GM23338 (cell line): ENCODE measurements around the gene OTULINL. TPM values are rescaled to one million over a fixed set of nuclear protein-coding genes. Genes with fewer than 3 reads are reported as not detected.

Experiments
- ATAC-seq: fragments of 200-7000 bp; cut with Tn5 transposase; 3 replicates; pipeline ENCODE4 v1.9.1; 2020
- DNase-seq: peaks from one replicate; pipeline ENCODE4 v3.0.0-alpha.2; 2015; ENCODE audit warnings: low spot score
- H2AFZ ChIP-seq: fragments of 200-600 bp; sonication (generic); 2 replicates; pipeline ENCODE4 v1.8.0; 2016; ENCODE audit warnings: antibody characterized with exemption, mild to moderate bottlenecking, moderate library complexity
- H3F3A ChIP-seq: fragments of 200-600 bp; sonication (generic); replicated peaks from 2 replicates; pipeline ENCODE4 v1.8.0; 2017; ENCODE audit warnings: antibody characterized with exemption, mixed run types, low read depth
- H3K27ac ChIP-seq: fragments of 200-600 bp; sonication (generic); 2 replicates; pipeline ENCODE4 v1.6.1; 2016; ENCODE audit warnings: low read depth
- H3K27me3 ChIP-seq: fragments of 200-600 bp; sonication (generic); 2 replicates; pipeline ENCODE4 v1.8.0; 2016; ENCODE audit warnings: mild to moderate bottlenecking, mixed run types, moderate library complexity; ENCODE audit not compliant: insufficient read depth
- H3K36me3 ChIP-seq: fragments of 200-600 bp; sonication (generic); 2 replicates; pipeline ENCODE4 v1.8.0; 2016; ENCODE audit warnings: mild to moderate bottlenecking; ENCODE audit not compliant: insufficient read depth
- H3K4me1 ChIP-seq: fragments of 200-600 bp; sonication (generic); 2 replicates; pipeline ENCODE4 v1.8.0; 2016; ENCODE audit warnings: mild to moderate bottlenecking, moderate library complexity; ENCODE audit not compliant: insufficient read depth
- H3K4me2 ChIP-seq: fragments of 200-600 bp; sonication (generic); 2 replicates; pipeline ENCODE4 v1.7.1; 2017; ENCODE audit warnings: mixed run types
- H3K4me3 ChIP-seq: fragments of 200-600 bp; sonication (generic); 2 replicates; pipeline ENCODE4 v1.6.1; 2016; ENCODE audit warnings: mixed run types
- H3K79me2 ChIP-seq: fragments of 200-600 bp; sonication (generic); replicated peaks from 2 replicates; pipeline ENCODE4 v1.8.0; 2017; ENCODE audit warnings: mild to moderate bottlenecking; ENCODE audit not compliant: insufficient read depth
- H3K9me2 ChIP-seq: fragments of 200-600 bp; sonication (generic); 2 replicates; pipeline ENCODE4 v1.8.0; 2017; ENCODE audit not compliant: insufficient read depth
- H4K20me1 ChIP-seq: fragments of 200-600 bp; sonication (generic); replicated peaks from 2 replicates; pipeline ENCODE4 v1.8.0; 2017; ENCODE audit warnings: mild to moderate bottlenecking; ENCODE audit not compliant: insufficient read depth
- H3K27ac Mint-ChIP-seq: 2 replicates; pipeline ENCODE4 v1.8.0; 2020; ENCODE audit warnings: inconsistent platforms, mild to moderate bottlenecking, moderate library complexity, mixed read lengths
- H3K27me3 Mint-ChIP-seq: 3 replicates; pipeline ENCODE4 v1.8.0; 2022; ENCODE audit warnings: low read depth, mild to moderate bottlenecking, moderate library complexity, mixed read lengths, inconsistent platforms; ENCODE audit not compliant: insufficient read depth, poor library complexity
- H3K36me3 Mint-ChIP-seq: 3 replicates; pipeline ENCODE4 v1.8.0; 2021; ENCODE audit warnings: low read depth, mild to moderate bottlenecking, inconsistent platforms, moderate library complexity, mixed read lengths
- H3K4me1 Mint-ChIP-seq: 3 replicates; pipeline ENCODE4 v1.8.0; 2020; ENCODE audit warnings: mild to moderate bottlenecking, inconsistent platforms, mixed read lengths
- H3K4me3 Mint-ChIP-seq: 3 replicates; pipeline ENCODE4 v1.8.0; 2021; ENCODE audit warnings: moderate library complexity, mild to moderate bottlenecking, inconsistent platforms, mixed read lengths
- H3K9me3 Mint-ChIP-seq: 3 replicates; pipeline ENCODE4 v1.8.0; 2020; ENCODE audit warnings: moderate library complexity, mild to moderate bottlenecking, inconsistent platforms, mixed read lengths
- CREB1 ChIP-seq: fragments of 250-450 bp; sonication (Bioruptor Pico); IDR thresholded peaks from 2 replicates; pipeline ENCODE4 v1.5.0; 2020; ENCODE audit warnings: low read depth, mild to moderate bottlenecking, moderate library complexity
- CTCF ChIP-seq, 2 experiments: fragments of 200-600 bp in 1 of 2; sonication (generic) in 1 of 2; conservative IDR thresholded peaks; 2 replicates each; pipeline versions ENCODE4 v1.5.1 to v1.6.1; 2016 to 2017; ENCODE audit warnings: antibody characterized with exemption in 2 of 2, low read depth in 2 of 2, mild to moderate bottlenecking in 2 of 2, moderate library complexity in 1 of 2
- EZH2 ChIP-seq: fragments of 200-600 bp; sonication (generic); IDR thresholded peaks from one replicate; pipeline ENCODE4 v1.8.0; 2017; ENCODE audit warnings: antibody characterized with exemption, mild to moderate bottlenecking, low read depth; ENCODE audit not compliant: unreplicated experiment
- EZH2phosphoT487 ChIP-seq: fragments of 200-600 bp; sonication (generic); IDR thresholded peaks from one replicate; pipeline ENCODE4 v1.8.1; 2018; ENCODE audit warnings: antibody characterized with exemption; ENCODE audit not compliant: unreplicated experiment
- NANOG ChIP-seq: IDR thresholded peaks from 2 replicates; pipeline ENCODE4 v1.6.1; 2016; ENCODE audit warnings: antibody characterized with exemption, borderline replicate concordance
- POLR2AphosphoS5 ChIP-seq: IDR thresholded peaks from 2 replicates; pipeline ENCODE4 v1.6.1; 2016; ENCODE audit warnings: antibody characterized with exemption, low read depth
- REST ChIP-seq: IDR thresholded peaks from one replicate; pipeline ENCODE4 v1.6.1; 2018; ENCODE audit warnings: antibody characterized with exemption; ENCODE audit not compliant: unreplicated experiment
- STAT1 ChIP-seq: IDR thresholded peaks from one replicate; pipeline ENCODE4 v1.6.1; 2016; ENCODE audit warnings: antibody characterized with exemption; ENCODE audit not compliant: unreplicated experiment
- ZNF331 ChIP-seq: fragments of 250-450 bp; sonication (Bioruptor Pico); IDR thresholded peaks from 2 replicates; pipeline ENCODE4 v1.5.0; 2020; ENCODE audit warnings: low read depth, mild to moderate bottlenecking, moderate library complexity
- polyA plus RNA-seq: library from polyadenylated mRNA; unstranded; fragments of >200 nt; fragmentation: Nextera tagmentation; extraction: Ambion mirVana; gene quantifications from 2 replicates; pipeline ENCODE4 v1.2.1, GENCODE V29; 2016
- total RNA-seq: library from RNA; depleted of rRNA; stranded (reverse); fragments of >200 nt; shearing (Covaris generic); gene quantifications from 2 replicates; pipeline ENCODE4 v1.2.3, GENCODE V29; 2014

OTULINL gene
- total and polyA plus RNA-seq, 2 experiments from 2014 or later: 6.3 to 7.6 TPM

- H3K27me3 Mint-ChIP-seq: no peaks in the 10 kb centered on the region
- H3K4me3 ChIP-seq: no peak overlapping the region
- H3K36me3 ChIP-seq: no peaks in the 10 kb centered on the region
- ATAC-seq (no peak), DNase-seq (no peak)
- H3K9me2 ChIP-seq: no peaks in the 10 kb centered on the region
- H3K4me2 ChIP-seq: no peak overlapping the region
- no peak overlapping the region for H2AFZ ChIP-seq
- no peaks in the 10 kb centered on the region for H3K79me2 ChIP-seq
- H4K20me1 ChIP-seq: no peaks in the 10 kb centered on the region; the same call in 1 of the 2 replicates
- H3K4me3 Mint-ChIP-seq: no peak overlapping the region
- TF ChIP-seq CTCF (conservative IDR thresholded peaks at IDR 0.05; ENCODE audit: low read depth in 2 of 2) (no peak), ZNF331 (CRISPR knock-in tag) (no peak)
- no peaks in the 10 kb centered on the region; the same call in 2 of the 3 replicates for H3K36me3 Mint-ChIP-seq
- H3K27ac ChIP-seq: no peak overlapping the region
- no peaks in the 10 kb centered on the region for H3K27me3 ChIP-seq
- H3K4me1 Mint-ChIP-seq: no peaks in the 10 kb centered on the region
- H3K9me3 Mint-ChIP-seq: no peaks in the 10 kb centered on the region
- no peaks in the 10 kb centered on the region for H3K4me1 ChIP-seq
- no peaks in the 10 kb centered on the region for H3F3A ChIP-seq
- H3K27ac Mint-ChIP-seq: no peak overlapping the region
These were observed 30.1 kb downstream of the OTULINL start for GRCh38 chr5:14611737-14612136.

GRCh38 chr5:14614490-14614889, 32.9 kb downstream of the OTULINL start:
- no peaks in the 10 kb centered on the region for H3K79me2 ChIP-seq

GRCh38 chr5:14615365-14615764, 33.8 kb downstream of the OTULINL start:
- H4K20me1 ChIP-seq: no peaks in the 10 kb centered on the region; the same call in 1 of the 2 replicates
- no peak for DNase-seq
- no peak overlapping the region for H2AFZ ChIP-seq
- no peaks in the 10 kb centered on the region for H3K36me3 ChIP-seq
- ATAC-seq: no peak
- no peak for TF ChIP-seq CREB1
- no peak for TF ChIP-seq EZH2phosphoT487
- TF ChIP-seq REST: no peak
- no peak for TF ChIP-seq CTCF (conservative IDR thresholded peaks at IDR 0.05; ENCODE audit: low read depth in 2 of 2)
- TF ChIP-seq NANOG: no peak
- TF ChIP-seq EZH2: no peak
- H3K27me3 ChIP-seq: no peaks in the 10 kb centered on the region
- Mint-ChIP-seq H3K36me3 (no peaks in the 10 kb centered on the region; the same call in 2 of the 3 replicates), H3K27ac (no peak overlapping the region), H3K4me3 (no peak overlapping the region), H3K9me3 (no peaks in the 10 kb centered on the region), H3K27me3 (no peaks in the 10 kb centered on the region), H3K4me1 (no peaks in the 10 kb centered on the region)
- H3K4me3 ChIP-seq: no peak overlapping the region
- no peaks in the 10 kb centered on the region for H3F3A ChIP-seq
- H3K4me1 ChIP-seq: no peaks in the 10 kb centered on the region
- H3K9me2 ChIP-seq: no peaks in the 10 kb centered on the region
- no peak overlapping the region for H3K4me2 ChIP-seq
- no peak overlapping the region for H3K27ac ChIP-seq
- no peaks in the 10 kb centered on the region for H3K79me2 ChIP-seq

More at GRCh38 chr5:14614490-14614889, 32.9 kb downstream of the OTULINL start:
- Histone ChIP-seq H3K27ac (no peak overlapping the region), H3K4me2 (no peak overlapping the region), H3K36me3 (no peaks in the 10 kb centered on the region), H2AFZ (no peak overlapping the region), H4K20me1 (no peaks in the 10 kb centered on the region; the same call in 1 of the 2 replicates), H3K27me3 (no peaks in the 10 kb centered on the region), H3K4me1 (no peaks in the 10 kb centered on the region), H3K4me3 (no peak overlapping the region), H3F3A (no peaks in the 10 kb centered on the region), H3K9me2 (no peaks in the 10 kb centered on the region)
- no peak for DNase-seq
- no peak overlapping the region for H3K4me3 Mint-ChIP-seq
- no peak for TF ChIP-seq EZH2
- no peak for TF ChIP-seq NANOG
- TF ChIP-seq POLR2AphosphoS5: no peak
- TF ChIP-seq STAT1: no peak
- H3K27me3 Mint-ChIP-seq: no peaks in the 10 kb centered on the region
- H3K36me3 Mint-ChIP-seq: no peaks in the 10 kb centered on the region; the same call in 2 of the 3 replicates
- ATAC-seq: no peak
- no peaks in the 10 kb centered on the region for H3K4me1 Mint-ChIP-seq
- no peaks in the 10 kb centered on the region for H3K9me3 Mint-ChIP-seq
- no peak overlapping the region for H3K27ac Mint-ChIP-seq
